ENCODE results near the gene CEACAM7. TPM values are rescaled to one million over a fixed set of nuclear protein-coding genes. Genes with fewer than 3 reads are reported as not detected.

The CEACAM7 gene
- total and polyA plus RNA-seq, 2 donors (not counting 1 experiment from before 2014, with no cell fraction given) = not detected

GRCh38 chr19:41718761-41719160, 30.7 kb upstream of the CEACAM7 start:
- no peak overlapping the region for H3K4me2 ChIP-seq (replicated peaks; ENCODE audit: low read depth, low read length, poor library complexity, severe bottlenecking)
- H3K27ac ChIP-seq (ENCODE audit: low read length in 2 of 2) = no peak overlapping the region
- no peaks in the 10 kb centered on the region for H3K4me1 ChIP-seq (ENCODE audit: control insufficient read depth in 2 of 2, insufficient read depth in 2 of 2, low read length in 2 of 2)
- WGBS (ENCODE audit: insufficient coverage) = 79% methylated on average over 6 of the region's 6 CpGs
- H2AFZ ChIP-seq (ENCODE audit: insufficient read depth, low read depth, low read length, poor library complexity, severe bottlenecking) = no peak overlapping the region
- no peak overlapping the region for H3K27ac Mint-ChIP-seq
- intact Hi-C loops (cut with micrococcal nuclease) = no loop called here
- ATAC-seq (ENCODE audit: low read depth) (no peak), DNase-seq (no peak)
- POLR2A ChIA-PET = no interaction called here
- H3K9me3 Mint-ChIP-seq (ENCODE audit: insufficient read depth) = no peaks in the 10 kb centered on the region
- peaks cover 0 to 22% (median 0%) of the 10 kb centered on the region in 4 experiments for H3K27me3 ChIP-seq (replicated peaks in 1 of 4; ENCODE audit: control extremely low read depth in 1 of 4, control insufficient read depth in 3 of 4, insufficient read depth in 4 of 4, low read length in 3 of 4)
- no peak overlapping the region for H3K4me3 ChIP-seq (ENCODE audit: control extremely low read depth in 1 of 5, extremely low read depth in 1 of 5, insufficient read depth in 1 of 5, low read depth in 2 of 5, low read length in 4 of 5)
- no peaks in the 10 kb centered on the region for H3K79me2 ChIP-seq (ENCODE audit: control insufficient read depth, insufficient read depth, low read length)
- no peak overlapping the region for H3K9ac ChIP-seq (ENCODE audit: low read length)
- no peaks in the 10 kb centered on the region for H3K36me3 ChIP-seq (replicated peaks in 1 of 2; ENCODE audit: control extremely low read depth in 1 of 2, control insufficient read depth in 1 of 2, extremely low read depth in 1 of 2, insufficient read depth in 2 of 2, low read length in 1 of 2)
- no peaks in the 10 kb centered on the region for H4K20me1 ChIP-seq (ENCODE audit: control insufficient read depth, insufficient read depth, low read length, poor library complexity, severe bottlenecking)
- no peak overlapping the region for H3K4me3 Mint-ChIP-seq
- no peaks in the 10 kb centered on the region for H3K9me3 ChIP-seq (ENCODE audit: control extremely low read depth in 1 of 3, control insufficient read depth in 2 of 3, insufficient read depth in 1 of 3, low read length in 2 of 3)
- TF ChIP-seq CTCF (IDR thresholded peaks at IDR 0.05) (no peak), EZH2 (IDR thresholded peaks at IDR 0.05; ENCODE audit: borderline replicate concordance, insufficient read depth, low read depth, low read length, poor library complexity, severe bottlenecking) (no peak)
- CTCF ChIA-PET = interaction anchor here (0.9 kb wide), 1 partner anchor 12 kb away, joined by 3 read pairs; no protein-coding TSS in a partner anchor
- H3K4me1 Mint-ChIP-seq = no peaks in the 10 kb centered on the region
- H3K27me3 Mint-ChIP-seq = peaks cover 41% of the 10 kb centered on the region

- H2AFZ ChIP-seq (ENCODE audit: insufficient read depth, low read depth, low read length, poor library complexity, severe bottlenecking) = no peak overlapping the region
- intact Hi-C loops (cut with micrococcal nuclease) = no loop called here
- no peak for TF ChIP-seq EZH2 (IDR thresholded peaks at IDR 0.05; ENCODE audit: borderline replicate concordance, insufficient read depth, low read depth, low read length, poor library complexity, severe bottlenecking)
- no peak for TF ChIP-seq CTCF (IDR thresholded peaks at IDR 0.05)
Measured at GRCh38 chr19:41714598-41714997, 26.5 kb upstream of the CEACAM7 start.

More at GRCh38 chr19:41714598-41714997, 26.5 kb upstream of the CEACAM7 start:
- no peaks in the 10 kb centered on the region for H3K4me1 Mint-ChIP-seq
- Histone ChIP-seq H3K4me2 (replicated peaks; ENCODE audit: low read depth, low read length, poor library complexity, severe bottlenecking) (no peak overlapping the region), H3K9ac (ENCODE audit: low read length) (no peak overlapping the region), H3K36me3 (replicated peaks in 1 of 2; ENCODE audit: control extremely low read depth in 1 of 2, control insufficient read depth in 1 of 2, extremely low read depth in 1 of 2, insufficient read depth in 2 of 2, low read length in 1 of 2) (no peaks in the 10 kb centered on the region), H3K9me3 (ENCODE audit: control extremely low read depth in 1 of 3, control insufficient read depth in 2 of 3, insufficient read depth in 1 of 3, low read length in 2 of 3) (no peaks in the 10 kb centered on the region), H4K20me1 (ENCODE audit: control insufficient read depth, insufficient read depth, low read length, poor library complexity, severe bottlenecking) (no peaks in the 10 kb centered on the region), H3K27me3 (replicated peaks in 1 of 4; ENCODE audit: control extremely low read depth in 1 of 4, control insufficient read depth in 3 of 4, insufficient read depth in 4 of 4, low read length in 3 of 4) (peaks cover 0 to 20% (median 0%) of the 10 kb centered on the region in 4 experiments), H3K79me2 (ENCODE audit: control insufficient read depth, insufficient read depth, low read length) (no peaks in the 10 kb centered on the region), H3K4me3 (ENCODE audit: control extremely low read depth in 1 of 5, extremely low read depth in 1 of 5, insufficient read depth in 1 of 5, low read depth in 2 of 5, low read length in 4 of 5) (no peak overlapping the region), H3K4me1 (ENCODE audit: control insufficient read depth in 2 of 2, insufficient read depth in 2 of 2, low read length in 2 of 2) (no peaks in the 10 kb centered on the region), H3K27ac (ENCODE audit: low read length in 2 of 2) (no peak overlapping the region)
- ChIA-PET POLR2A (no interaction called here), CTCF (no interaction called here)
- WGBS (ENCODE audit: insufficient coverage) = 81% methylated on average over 3 of the region's 5 CpGs
- peaks cover 52% of the 10 kb centered on the region for H3K27me3 Mint-ChIP-seq
- H3K27ac Mint-ChIP-seq = no peak overlapping the region
- H3K4me3 Mint-ChIP-seq = no peak overlapping the region
- H3K9me3 Mint-ChIP-seq (ENCODE audit: insufficient read depth) = no peaks in the 10 kb centered on the region
- DNase-seq = no peak
- no peak for ATAC-seq (ENCODE audit: low read depth)

Measured in B cell (primary cell).